ENCODE data around the gene TMPRSS13.

- no peak for TF ChIP-seq CTCF (IDR thresholded peaks at IDR 0.05 in 8 of 11, conservative IDR thresholded peaks at IDR 0.05 in 3 of 11)
- TF ChIP-seq POLR2AphosphoS5 (IDR thresholded peaks at IDR 0.05), result no peak
- TF ChIP-seq POLR2A (IDR thresholded peaks at IDR 0.05), result no peak
Measured at GRCh38 chr11:117945047-117945810, 16.0 kb upstream of the TMPRSS13 start.

All from spleen (tissue), 7 donors.